HG03108 (cell line): ENCODE data around the gene DRD1.
"Not testable (repeated sequence)": the region's sequence is repeated elsewhere in the genome, so short reads cannot be mapped to it uniquely, and the experiment has no call there.

Experiments used
- ATAC-seq: cut with Tn5 transposase; IDR thresholded peaks from one replicate; pipeline ENCODE4 v1.9.1; 2021; ENCODE audit warnings: moderate library complexity; ENCODE audit not compliant: unreplicated experiment

The DRD1 gene

GRCh38 chr5:175436359-175436758 is 7.6 kb downstream of the DRD1 start:
- ATAC-seq: no peak

GRCh38 chr5:175434800-175435199 is 9.2 kb downstream of the DRD1 start:
- ATAC-seq: no peak

- no peak for ATAC-seq
Observed at GRCh38 chr5:175427762-175428161, 16.2 kb downstream of the DRD1 start.

- not testable (repeated sequence) for ATAC-seq
Observed at GRCh38 chr5:175424594-175424993, 19.4 kb downstream of the DRD1 start.

GRCh38 chr5:175422058-175422457 is 21.9 kb downstream of the DRD1 start:
- ATAC-seq: no peak

GRCh38 chr5:175420383-175420782 is 23.6 kb downstream of the DRD1 start:
- no peak for ATAC-seq

- no peak for ATAC-seq
Observed at GRCh38 chr5:175418251-175418650, 25.7 kb downstream of the DRD1 start.

GRCh38 chr5:175417384-175417783 is 26.6 kb downstream of the DRD1 start:
- ATAC-seq: no peak

GRCh38 chr5:175415303-175415702 is 28.7 kb downstream of the DRD1 start:
- ATAC-seq: no peak

GRCh38 chr5:175410926-175411325 is 33.1 kb downstream of the DRD1 start:
- ATAC-seq: no peak

GRCh38 chr5:175406300-175406699 is 37.7 kb downstream of the DRD1 start:
- no peak for ATAC-seq

GRCh38 chr5:175397590-175398297 is 46.2 kb downstream of the DRD1 start:
- not testable (repeated sequence) for ATAC-seq

- not testable (repeated sequence) for ATAC-seq
Observed at GRCh38 chr5:175395430-175395829, 48.6 kb downstream of the DRD1 start.

GRCh38 chr5:175394601-175395000 is 49.4 kb downstream of the DRD1 start:
- ATAC-seq: no peak

- no peak for ATAC-seq
Observed at GRCh38 chr5:175393897-175394296, 50.1 kb downstream of the DRD1 start.

GRCh38 chr5:175392236-175392635 is 51.7 kb downstream of the DRD1 start:
- no peak for ATAC-seq

- no peak for ATAC-seq
Observed at GRCh38 chr5:175390352-175391083, 53.5 kb downstream of the DRD1 start.
